Measurements from ENCODE around the gene GALNTL6.

The GALNTL6 gene

DNA sequence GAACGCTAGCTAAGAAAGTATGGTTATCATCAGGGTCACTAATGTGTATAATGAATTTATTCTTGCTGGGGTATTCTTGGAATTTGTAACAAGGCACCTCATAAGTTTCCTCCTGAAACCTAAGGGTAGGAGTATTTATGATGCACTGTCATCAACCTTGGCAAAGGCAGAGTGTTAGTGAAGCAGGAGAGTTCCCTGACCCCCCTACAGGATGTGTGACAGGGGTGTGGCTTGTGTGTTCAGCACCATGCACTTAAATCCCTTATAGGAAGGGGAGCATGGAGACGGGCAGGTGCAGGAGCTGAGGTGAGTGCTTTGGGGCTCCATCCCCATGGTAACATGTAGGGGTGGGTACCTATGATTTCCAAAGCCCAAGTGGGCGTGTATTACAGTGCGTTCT lies 237.7 kb downstream of the GALNTL6 start:
- no peak for TF ChIP-seq CTCF (IDR thresholded peaks at IDR 0.05; ENCODE audit: low read depth, low read length)
- no peak for DNase-seq (ENCODE audit: extremely low read depth, low read depth)

DNA sequence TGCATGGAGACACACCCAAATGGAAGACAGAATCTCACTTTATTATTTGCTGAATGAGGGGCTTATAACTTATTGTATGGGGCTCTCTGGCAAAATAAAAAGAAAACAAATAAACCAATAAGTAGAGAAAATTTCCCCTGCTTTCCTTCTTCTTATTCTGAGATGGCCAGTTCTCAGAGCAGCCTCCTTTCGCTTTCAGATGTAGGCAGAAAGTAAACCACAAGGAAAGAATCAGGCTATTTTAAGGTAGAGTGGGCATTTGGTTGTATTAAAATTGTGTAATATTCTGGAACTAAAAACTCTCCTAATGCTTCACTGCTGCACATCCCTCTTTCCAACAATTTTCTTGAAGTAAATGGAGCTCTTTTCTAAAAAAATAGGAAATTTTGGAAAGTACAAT lies 241.8 kb downstream of the GALNTL6 start:
- no peak for TF ChIP-seq CTCF (IDR thresholded peaks at IDR 0.05; ENCODE audit: low read depth, low read length)
- DNase-seq (ENCODE audit: extremely low read depth, low read depth), result no peak

GRCh38 chr4:172055498-172055897 lies 242.3 kb downstream of the GALNTL6 start:
- DNase-seq (ENCODE audit: extremely low read depth, low read depth), result no peak

DNA sequence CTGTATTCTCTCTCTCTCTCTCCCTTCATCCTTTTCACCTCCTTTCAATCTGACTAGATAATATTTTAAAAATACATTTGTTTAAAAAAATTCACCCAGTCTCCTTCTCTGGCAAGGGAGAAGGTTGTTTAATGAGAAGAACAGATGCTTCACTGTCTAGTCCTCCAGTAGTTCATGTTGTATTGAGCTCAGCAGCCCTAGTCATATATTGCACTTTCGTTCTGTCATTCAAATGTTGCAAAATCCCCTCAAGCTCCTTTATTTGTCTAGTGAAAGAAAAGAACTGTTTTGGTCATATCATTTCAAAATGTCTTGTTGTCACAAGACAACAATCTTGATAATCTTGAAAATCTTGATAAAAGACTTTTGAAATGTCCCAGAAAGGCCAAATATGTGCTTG lies 248.0 kb downstream of the GALNTL6 start:
- no peak for TF ChIP-seq CTCF (IDR thresholded peaks at IDR 0.05; ENCODE audit: low read depth, low read length)
- no peak for DNase-seq (ENCODE audit: extremely low read depth, low read depth)

More at GRCh38 chr4:172055498-172055897, 242.3 kb downstream of the GALNTL6 start:
- TF ChIP-seq CTCF (IDR thresholded peaks at IDR 0.05; ENCODE audit: low read depth, low read length), result no peak

- no peak for TF ChIP-seq CTCF (IDR thresholded peaks at IDR 0.05; ENCODE audit: low read depth, low read length)
These were observed 255.3 kb downstream of the GALNTL6 start for GRCh38 chr4:172068506-172068905.

DNA sequence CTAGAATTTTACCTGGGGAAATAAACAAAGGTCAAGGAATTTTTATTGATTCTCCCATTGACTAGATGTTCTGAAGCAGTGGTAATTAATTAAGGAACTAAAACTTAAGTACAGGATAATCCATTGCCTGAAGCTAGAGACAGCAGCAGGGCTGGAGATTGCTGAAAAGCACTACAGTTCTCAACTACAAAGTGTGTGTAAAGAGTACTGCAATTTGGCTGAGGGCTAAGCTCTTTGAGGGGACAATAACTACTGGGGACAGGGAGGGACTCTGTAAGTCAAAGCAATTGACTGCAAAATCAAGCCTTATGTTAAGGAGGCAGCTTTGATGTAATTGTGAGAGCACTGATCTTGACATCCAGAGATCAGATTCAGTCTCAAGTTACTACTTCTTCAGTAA lies 260.4 kb downstream of the GALNTL6 start:
- no peak for DNase-seq (ENCODE audit: extremely low read depth, low read depth)
- no peak for TF ChIP-seq CTCF (IDR thresholded peaks at IDR 0.05; ENCODE audit: low read depth, low read length)

More at GRCh38 chr4:172068506-172068905, 255.3 kb downstream of the GALNTL6 start:
- DNase-seq (ENCODE audit: extremely low read depth, low read depth), result no peak

- DNase-seq (ENCODE audit: extremely low read depth, low read depth), result no peak
- no peak for TF ChIP-seq CTCF (IDR thresholded peaks at IDR 0.05; ENCODE audit: low read depth, low read length)
These were observed 270.1 kb downstream of the GALNTL6 start for GRCh38 chr4:172083272-172083671.

Measured in AG09319 (cell line).